Nephron (organoid): Measurements from ENCODE around the gene DHTKD1.

Experiments used
- H3K27ac Mint-ChIP-seq, 3 experiments: 2 replicates each; pipeline ENCODE4 v1.8.0; 2020; ENCODE audit warnings: mixed read lengths in 3 of 3, mild to moderate bottlenecking in 2 of 3, moderate library complexity in 1 of 3
- H3K27me3 Mint-ChIP-seq: 2 replicates; pipeline ENCODE4 v1.8.0; 2021; ENCODE audit warnings: low read depth, mild to moderate bottlenecking, moderate library complexity, mixed read lengths
- H3K36me3 Mint-ChIP-seq: 2 replicates; pipeline ENCODE4 v1.8.0; 2020; ENCODE audit warnings: low read depth, mixed read lengths
- H3K4me1 Mint-ChIP-seq: 2 replicates; pipeline ENCODE4 v1.8.0; 2020; ENCODE audit warnings: mixed read lengths
- H3K4me3 Mint-ChIP-seq, 3 experiments: 2 replicates each; pipeline ENCODE4 v1.8.0; 2020; ENCODE audit warnings: mild to moderate bottlenecking in 3 of 3, mixed read lengths in 3 of 3, moderate library complexity in 2 of 3
- H3K9me3 Mint-ChIP-seq: 2 replicates; pipeline ENCODE4 v1.8.0; 2020; ENCODE audit warnings: mixed read lengths
- CTCF ChIP-seq, 3 experiments: fragments of 200-600 bp; sonication (generic); IDR thresholded peaks; one replicate each; pipeline ENCODE4 v1.5.0; 2021; ENCODE audit warnings: antibody characterized with exemption in 3 of 3; ENCODE audit not compliant: unreplicated experiment in 3 of 3

Gene DHTKD1

DNA sequence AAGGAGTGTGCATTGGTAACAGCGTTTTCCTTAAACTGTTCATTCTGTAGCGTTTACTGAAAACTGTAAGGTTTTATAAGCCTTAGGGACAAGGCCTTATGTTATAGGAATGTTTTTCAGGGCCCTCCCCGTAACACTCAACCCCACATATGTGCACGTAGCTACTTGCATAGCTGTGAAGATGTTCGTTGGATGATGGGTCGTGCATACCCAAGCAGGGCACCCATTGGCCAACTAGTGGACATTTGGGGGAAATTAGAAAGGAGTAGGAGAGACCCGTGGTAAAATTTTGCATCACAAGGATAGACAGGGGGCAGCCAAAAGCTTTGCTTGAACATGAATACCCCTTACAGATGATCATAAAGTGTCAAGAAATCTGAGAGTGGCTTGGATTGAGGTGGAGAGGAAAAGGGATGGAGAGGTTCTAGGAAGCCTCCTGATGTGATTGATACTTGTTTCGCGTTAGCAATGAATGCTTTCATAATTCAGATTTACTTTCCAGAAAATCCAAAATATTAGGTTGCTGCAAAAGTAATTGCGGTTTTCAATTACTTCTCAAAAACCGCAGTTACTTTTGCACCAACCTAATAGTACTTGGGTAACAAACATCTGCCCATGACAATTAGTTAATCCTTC is 61.6 kb downstream of the DHTKD1 start:
- Mint-ChIP-seq H3K4me1 (peaks cover 6% of the 10 kb centered on the region), H3K36me3 (peaks cover 20% of the 10 kb centered on the region)

DNA sequence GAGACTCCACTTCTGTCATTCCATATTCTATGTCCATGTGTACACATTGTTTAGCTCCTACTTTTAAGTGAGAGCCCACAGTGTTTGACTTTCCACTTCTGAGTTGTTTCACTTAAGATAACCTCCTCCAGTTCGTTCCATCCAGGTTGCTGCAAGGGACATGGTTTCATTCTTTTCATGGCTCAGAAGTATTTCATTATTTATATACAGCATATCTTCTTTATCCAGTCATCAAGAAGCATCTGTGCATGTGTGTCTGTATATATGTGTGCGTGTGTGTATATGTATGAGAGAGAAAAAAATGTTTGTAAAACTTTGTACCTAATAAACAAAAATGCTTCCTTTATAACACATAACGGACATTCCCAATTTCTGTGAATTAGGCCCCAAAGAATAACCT is 66.9 kb downstream of the DHTKD1 start:
- Mint-ChIP-seq H3K27ac (no peak overlapping the region), H3K27me3 (no peaks in the 10 kb centered on the region), H3K4me3 (no peak overlapping the region), H3K9me3 (no peaks in the 10 kb centered on the region), H3K36me3 (peaks cover 34% of the 10 kb centered on the region), H3K4me1 (peaks cover under 1% of the 10 kb centered on the region)
- TF ChIP-seq CTCF (IDR thresholded peaks at IDR 0.05; ENCODE audit: unreplicated experiment in 3 of 3) = no peak

More for the DNA sequence above, 61.6 kb downstream of the DHTKD1 start:
- no peaks in the 10 kb centered on the region for H3K27me3 Mint-ChIP-seq
- H3K9me3 Mint-ChIP-seq = no peaks in the 10 kb centered on the region
- TF ChIP-seq CTCF (IDR thresholded peaks at IDR 0.05; ENCODE audit: unreplicated experiment in 3 of 3) = peak; percentile 48 to 60 (median 55)
- peak overlapping the region; percentile 56 to 92 (median 91) for H3K27ac Mint-ChIP-seq
- peak overlapping the region; percentile 89 to 95 (median 92) for H3K4me3 Mint-ChIP-seq

- Mint-ChIP-seq H3K4me3 (no peak overlapping the region), H3K27me3 (no peaks in the 10 kb centered on the region), H3K9me3 (no peaks in the 10 kb centered on the region), H3K36me3 (peaks cover 58% of the 10 kb centered on the region), H3K4me1 (no peaks in the 10 kb centered on the region), H3K27ac (no peak overlapping the region)
- TF ChIP-seq CTCF (IDR thresholded peaks at IDR 0.05; ENCODE audit: unreplicated experiment in 3 of 3) = no peak
Observed at GRCh38 chr10:12140038-12140437, 71.3 kb downstream of the DHTKD1 start.

DNA sequence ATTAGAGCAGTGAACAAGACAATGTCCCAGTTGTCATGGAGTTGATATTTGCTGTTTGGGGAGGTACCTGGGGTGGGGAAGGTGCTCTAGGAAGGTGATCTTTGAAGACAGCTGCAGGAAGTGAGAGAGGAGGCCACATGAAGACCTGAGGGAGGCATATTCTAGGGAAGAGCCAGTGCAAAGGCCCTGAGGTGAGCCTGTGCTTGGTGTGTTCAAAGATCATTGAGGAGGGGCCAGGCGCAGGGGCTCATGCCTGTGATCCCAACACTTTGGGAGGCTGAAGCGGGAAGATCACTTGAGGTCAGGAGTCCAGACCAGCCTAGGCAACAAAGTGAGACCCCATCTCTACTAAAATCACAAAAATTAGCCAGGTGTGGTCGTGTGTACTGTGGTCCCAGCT is 75.8 kb downstream of the DHTKD1 start:
- TF ChIP-seq CTCF (IDR thresholded peaks at IDR 0.05; ENCODE audit: unreplicated experiment in 3 of 3) = no peak
- Mint-ChIP-seq H3K27ac (no peak overlapping the region), H3K4me3 (no peak overlapping the region), H3K27me3 (no peaks in the 10 kb centered on the region), H3K4me1 (no peaks in the 10 kb centered on the region), H3K9me3 (no peaks in the 10 kb centered on the region), H3K36me3 (peaks cover 58% of the 10 kb centered on the region)

- Mint-ChIP-seq H3K27ac (no peak overlapping the region), H3K27me3 (no peaks in the 10 kb centered on the region), H3K4me3 (no peak overlapping the region), H3K36me3 (peaks cover 46% of the 10 kb centered on the region), H3K9me3 (no peaks in the 10 kb centered on the region), H3K4me1 (no peaks in the 10 kb centered on the region)
- TF ChIP-seq CTCF (IDR thresholded peaks at IDR 0.05; ENCODE audit: unreplicated experiment in 3 of 3) = no peak
Observed at GRCh38 chr10:12150163-12150562, 81.4 kb downstream of the DHTKD1 start.

GRCh38 chr10:12154516-12154915 is 85.8 kb downstream of the DHTKD1 start:
- Mint-ChIP-seq H3K9me3 (no peaks in the 10 kb centered on the region), H3K4me1 (no peaks in the 10 kb centered on the region), H3K27ac (peak overlapping the region in 1 of 3 experiments; percentile 53), H3K36me3 (peaks cover 51% of the 10 kb centered on the region), H3K27me3 (no peaks in the 10 kb centered on the region), H3K4me3 (no peak overlapping the region)
- no peak for TF ChIP-seq CTCF (IDR thresholded peaks at IDR 0.05; ENCODE audit: unreplicated experiment in 3 of 3)
